GM18505 (cell line): Measurements from ENCODE around the gene MPL.

Experiments used
- ATAC-seq: cut with Tn5 transposase; IDR thresholded peaks from one replicate; pipeline ENCODE4 v1.9.1; 2021; ENCODE audit not compliant: unreplicated experiment
- POLR2A ChIP-seq: IDR thresholded peaks from 4 replicates; pipeline ENCODE4 v1.6.1; 2011; ENCODE audit warnings: borderline replicate concordance; ENCODE audit not compliant: insufficient read depth, insufficient read length; ENCODE audit errors: extremely low read depth

Gene MPL

DNA sequence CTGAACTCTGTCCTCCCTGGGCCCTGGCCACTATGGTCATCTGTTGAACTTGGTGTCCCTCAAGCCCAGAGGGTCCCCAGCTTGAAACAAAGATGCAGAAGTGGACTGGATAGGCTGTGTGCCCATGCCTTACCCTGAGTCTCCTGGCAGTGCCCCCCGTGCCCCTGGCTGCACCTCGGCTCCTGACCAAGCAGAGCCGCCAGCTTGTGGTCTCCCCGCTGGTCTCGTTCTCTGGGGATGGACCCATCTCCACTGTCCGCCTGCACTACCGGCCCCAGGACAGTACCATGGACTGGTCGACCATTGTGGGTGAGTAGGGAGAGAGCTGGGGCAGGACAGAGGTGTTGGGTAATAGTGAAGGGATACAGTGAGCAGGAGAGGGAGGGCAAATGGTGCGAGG is 26.1 kb upstream of the MPL start:
- no peak for ATAC-seq

DNA sequence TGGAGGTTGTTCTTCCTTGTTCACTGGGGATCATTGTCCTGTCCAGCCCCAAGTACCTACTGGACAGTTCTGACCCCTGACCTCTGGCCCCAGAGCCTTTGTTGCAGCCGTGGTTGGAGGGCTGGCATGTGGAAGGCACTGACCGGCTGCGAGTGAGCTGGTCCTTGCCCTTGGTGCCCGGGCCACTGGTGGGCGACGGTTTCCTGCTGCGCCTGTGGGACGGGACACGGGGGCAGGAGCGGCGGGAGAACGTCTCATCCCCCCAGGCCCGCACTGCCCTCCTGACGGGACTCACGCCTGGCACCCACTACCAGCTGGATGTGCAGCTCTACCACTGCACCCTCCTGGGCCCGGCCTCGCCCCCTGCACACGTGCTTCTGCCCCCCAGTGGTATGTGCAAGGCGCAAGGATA is 25.4 kb upstream of the MPL start:
- TF ChIP-seq POLR2A: no peak
- no peak for ATAC-seq

More for the DNA sequence above, 26.1 kb upstream of the MPL start:
- TF ChIP-seq POLR2A: no peak

DNA sequence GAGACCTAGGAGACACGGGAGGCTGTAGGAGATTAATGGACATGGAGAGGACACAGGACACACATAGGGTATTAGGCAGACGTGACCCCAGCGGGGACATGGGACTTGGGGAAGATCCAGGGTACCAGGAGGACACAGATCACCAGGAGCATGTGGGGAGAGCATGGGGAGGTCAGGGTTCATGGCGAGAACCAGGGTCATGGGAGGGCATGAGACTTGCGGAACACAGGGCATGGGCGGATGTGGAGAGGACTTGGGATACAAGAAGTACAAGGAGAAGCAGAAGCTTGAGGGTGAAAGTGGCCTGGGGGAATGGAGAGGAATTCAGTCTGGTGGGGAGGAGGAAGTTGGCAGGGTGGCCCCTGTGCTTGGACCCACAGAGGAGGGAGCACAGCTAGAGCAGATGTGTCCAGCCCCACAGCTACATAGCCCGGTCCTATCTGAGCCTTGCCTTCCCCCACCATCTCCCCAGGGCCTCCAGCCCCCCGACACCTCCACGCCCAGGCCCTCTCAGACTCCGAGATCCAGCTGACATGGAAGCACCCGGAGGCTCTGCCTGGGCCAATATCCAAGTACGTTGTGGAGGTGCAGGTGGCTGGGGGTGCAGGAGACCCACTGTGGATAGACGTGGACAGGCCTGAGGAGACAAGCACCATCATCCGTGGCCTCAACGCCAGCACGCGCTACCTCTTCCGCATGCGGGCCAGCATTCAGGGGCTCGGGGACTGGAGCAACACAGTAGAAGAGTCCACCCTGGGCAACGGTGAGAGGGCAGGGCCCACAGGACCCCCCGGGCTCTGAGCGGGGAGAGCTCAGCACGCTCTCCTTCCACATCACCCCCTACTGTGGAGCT is 24.7 kb upstream of the MPL start:
- TF ChIP-seq POLR2A: no peak

DNA sequence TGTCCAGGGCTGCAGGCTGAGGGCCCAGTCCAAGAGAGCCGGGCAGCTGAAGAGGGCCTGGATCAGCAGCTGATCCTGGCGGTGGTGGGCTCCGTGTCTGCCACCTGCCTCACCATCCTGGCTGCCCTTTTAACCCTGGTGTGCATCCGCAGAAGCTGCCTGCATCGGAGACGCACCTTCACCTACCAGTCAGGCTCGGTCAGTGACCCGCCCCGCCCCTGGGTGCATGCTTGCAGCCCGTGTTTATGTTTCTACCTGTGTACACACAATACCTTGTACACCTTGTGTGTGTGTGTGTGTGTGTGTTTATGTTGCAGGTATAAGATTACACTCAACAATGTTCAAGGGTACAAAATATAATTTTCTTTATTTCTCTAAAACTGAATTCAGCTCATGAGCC is 23.8 kb upstream of the MPL start:
- ATAC-seq: no peak
- TF ChIP-seq POLR2A: no peak

More for the DNA sequence above, 24.7 kb upstream of the MPL start:
- ATAC-seq: no peak

DNA sequence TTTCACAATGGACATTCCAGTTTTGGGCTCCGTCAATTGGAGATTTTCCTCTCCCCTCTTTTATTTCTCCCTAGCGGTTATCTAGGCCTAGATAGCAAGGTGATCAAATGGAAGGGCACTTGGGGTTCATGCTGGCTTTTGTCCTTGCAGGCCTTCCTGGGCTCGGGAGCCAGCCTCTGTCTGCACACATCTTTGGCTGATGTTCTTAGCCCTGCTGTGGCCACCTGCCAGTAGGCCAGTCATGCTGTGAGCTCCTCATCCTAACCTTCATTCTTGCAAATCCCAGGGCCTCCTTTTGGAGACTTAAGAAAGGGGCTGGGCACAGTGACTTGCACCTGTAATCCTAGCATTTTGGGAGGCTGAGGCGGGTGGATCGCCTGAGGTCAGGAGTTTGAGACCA is 23.4 kb upstream of the MPL start:
- ATAC-seq: no peak
- TF ChIP-seq POLR2A: no peak

DNA sequence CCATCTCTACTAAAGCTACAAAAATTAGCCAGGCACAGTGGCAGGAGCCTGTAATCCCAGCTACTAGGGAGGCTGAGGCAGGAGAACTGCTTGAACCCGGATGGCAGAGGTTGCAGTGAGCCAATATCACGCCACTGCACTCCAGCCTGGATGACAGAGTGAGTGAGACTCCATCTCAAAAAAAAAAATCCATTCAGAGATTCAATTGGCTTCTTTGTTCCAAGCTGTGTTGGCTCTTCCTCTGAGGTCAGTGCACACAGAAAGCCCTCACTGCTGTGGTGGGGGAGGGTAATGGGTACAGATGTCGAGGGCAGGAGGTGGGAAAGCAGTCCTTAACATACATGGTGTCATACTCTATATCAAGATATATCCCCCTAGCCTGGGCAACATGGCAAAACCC is 22.1 kb upstream of the MPL start:
- TF ChIP-seq POLR2A: no peak
- ATAC-seq: no peak

DNA sequence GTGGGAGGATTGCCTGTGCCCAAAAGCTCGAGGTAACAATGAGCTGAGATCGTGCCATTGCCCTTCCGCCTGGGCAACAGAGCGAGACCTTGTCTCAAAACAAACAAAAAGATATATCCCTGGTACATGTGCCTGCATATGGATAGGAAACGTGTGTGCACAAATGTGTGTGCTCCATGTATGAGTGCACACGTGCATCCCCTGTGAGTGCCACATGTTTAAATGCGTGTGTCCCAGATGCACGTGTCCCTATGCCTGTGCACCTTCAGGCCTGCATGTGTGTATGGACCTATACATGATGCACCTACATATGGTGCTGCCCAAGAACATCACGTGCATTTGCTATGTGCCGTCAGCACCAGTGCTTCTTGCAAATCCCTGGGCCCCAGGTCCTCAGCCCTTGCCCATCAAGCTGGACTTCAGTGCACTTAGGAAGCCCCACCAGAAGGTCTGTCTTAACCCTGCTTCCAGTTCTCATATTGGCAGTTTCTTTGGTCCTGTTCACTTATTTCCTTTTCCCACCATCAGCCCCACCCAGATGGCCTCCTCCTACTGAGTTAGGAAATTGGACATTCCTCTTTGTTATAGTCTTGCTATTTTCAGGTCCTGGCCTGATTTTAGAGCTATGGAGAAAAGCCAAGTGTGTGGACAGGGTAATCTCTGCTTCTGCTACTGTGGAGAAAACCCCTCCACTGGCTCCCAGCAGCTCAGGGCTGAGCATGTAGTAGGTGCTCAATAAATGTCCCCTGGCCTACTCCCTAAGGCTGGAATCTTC is 21.5 kb upstream of the MPL start:
- TF ChIP-seq POLR2A: no peak
- ATAC-seq: no peak

DNA sequence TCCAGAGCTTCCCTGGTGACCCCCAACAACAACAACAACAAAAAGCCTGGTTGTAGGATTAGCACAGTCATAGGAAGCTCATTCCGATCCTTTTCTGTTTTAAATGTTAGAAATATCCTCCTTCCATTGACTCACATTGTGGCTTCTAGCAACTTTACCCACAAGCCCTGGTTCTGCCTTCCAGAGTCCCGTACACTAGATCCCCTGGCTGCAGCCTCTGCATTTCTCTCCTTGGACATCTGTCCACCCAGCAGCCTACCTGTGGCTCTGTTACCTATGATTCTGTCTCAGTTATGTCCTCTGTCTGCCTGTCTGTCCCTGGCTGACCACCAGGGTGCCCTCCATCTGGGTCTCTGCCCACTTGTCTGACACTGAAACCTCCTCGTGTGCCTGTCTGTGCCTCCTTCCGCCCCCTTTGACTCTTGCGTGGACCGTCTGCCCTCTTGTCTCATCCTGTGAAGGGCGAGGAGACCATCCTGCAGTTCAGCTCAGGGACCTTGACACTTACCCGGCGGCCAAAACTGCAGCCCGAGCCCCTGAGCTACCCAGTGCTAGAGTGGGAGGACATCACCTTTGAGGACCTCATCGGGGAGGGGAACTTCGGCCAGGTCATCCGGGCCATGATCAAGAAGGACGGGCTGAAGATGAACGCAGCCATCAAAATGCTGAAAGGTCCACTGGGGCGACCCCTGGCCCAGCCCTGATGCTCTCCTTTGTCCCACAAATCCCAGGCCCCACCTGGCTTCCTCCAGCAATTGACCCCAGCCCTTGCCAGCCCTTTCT is 20.7 kb upstream of the MPL start:
- ATAC-seq: no peak
- no peak for TF ChIP-seq POLR2A

DNA sequence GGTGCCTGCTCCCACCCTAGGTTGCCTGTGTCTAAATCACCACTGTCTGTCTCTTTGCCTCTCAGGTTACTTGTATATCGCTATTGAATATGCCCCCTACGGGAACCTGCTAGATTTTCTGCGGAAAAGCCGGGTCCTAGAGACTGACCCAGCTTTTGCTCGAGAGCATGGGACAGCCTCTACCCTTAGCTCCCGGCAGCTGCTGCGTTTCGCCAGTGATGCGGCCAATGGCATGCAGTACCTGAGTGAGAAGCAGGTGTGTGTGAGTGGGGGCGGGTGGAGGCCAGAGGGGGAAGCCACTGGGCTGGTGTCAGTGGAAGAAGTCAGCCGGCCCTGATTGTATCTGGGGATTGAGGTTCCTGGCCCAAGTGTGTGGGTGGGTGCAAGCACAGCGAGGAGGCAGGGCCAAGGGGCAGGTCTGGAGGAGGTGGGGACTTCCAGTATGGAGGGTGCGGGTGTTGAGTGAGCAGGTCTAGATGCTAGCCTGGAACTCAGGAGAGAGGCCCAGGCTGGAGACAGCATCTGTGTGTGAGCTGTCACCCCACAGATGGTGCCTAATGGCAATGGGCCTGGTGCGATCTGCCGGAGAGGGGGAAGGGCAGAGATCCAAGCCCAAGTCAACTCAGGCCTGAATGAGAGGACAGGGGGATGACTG is 19.7 kb upstream of the MPL start:
- ATAC-seq: no peak
- no peak for TF ChIP-seq POLR2A

DNA sequence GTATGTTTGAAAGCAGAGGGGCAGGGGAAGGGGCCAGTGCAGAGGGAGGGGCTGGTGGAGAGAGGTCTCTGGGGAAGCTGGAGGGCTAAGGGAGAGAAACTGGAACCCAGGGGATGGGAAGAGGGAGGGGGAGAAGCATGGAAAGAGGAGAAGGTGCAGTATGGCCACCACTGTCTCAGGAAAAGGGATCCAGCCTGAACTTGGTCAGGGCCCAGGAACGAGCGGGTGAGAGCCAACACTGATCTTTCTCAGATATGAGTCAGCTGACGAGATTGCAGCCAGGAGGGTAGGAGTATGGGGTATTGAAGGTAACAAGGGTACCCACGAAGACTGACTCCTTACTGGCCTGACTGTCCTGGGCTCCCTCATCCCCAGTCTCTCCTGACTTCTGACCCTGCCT is 18.8 kb upstream of the MPL start:
- ATAC-seq: no peak
- no peak for TF ChIP-seq POLR2A

DNA sequence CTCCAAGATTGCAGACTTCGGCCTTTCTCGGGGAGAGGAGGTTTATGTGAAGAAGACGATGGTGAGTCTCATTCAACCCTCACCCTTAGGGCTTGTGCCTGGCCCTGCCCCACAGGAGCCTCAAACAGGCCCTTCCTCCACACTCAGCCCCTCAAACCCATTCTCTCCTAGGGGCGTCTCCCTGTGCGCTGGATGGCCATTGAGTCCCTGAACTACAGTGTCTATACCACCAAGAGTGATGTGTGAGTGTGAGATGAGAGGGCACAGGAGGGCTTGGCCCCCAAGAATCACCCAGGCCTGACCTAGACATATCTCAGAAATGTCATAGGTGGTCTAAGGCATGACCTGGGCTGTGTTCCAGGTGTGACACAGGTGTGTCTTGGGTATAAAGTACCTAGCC is 18.3 kb upstream of the MPL start:
- no peak for ATAC-seq
- no peak for TF ChIP-seq POLR2A

DNA sequence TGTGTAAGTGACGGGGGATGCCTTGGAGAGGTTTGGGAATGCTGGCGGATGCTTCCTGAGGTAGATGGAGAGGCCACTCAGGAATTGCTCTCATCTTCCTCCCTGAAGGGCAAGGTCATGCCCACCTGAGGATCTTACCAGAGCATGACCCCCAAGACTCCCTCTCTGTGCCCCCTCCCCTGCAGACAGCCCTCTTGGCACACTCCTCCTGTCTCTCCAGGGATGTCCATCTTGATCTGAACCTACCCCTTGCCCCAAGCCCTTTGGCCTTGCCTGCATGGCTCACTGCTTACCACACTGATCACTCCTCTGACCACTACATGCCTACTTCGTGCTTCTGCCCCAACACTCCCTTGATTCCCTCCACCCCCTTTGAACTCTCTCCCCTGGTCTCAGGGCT is 17.9 kb upstream of the MPL start:
- TF ChIP-seq POLR2A: no peak
- ATAC-seq: no peak
